HUES48 (cell line): ENCODE measurements around the gene AGTPBP1.

Experiments
- H3K27ac ChIP-seq: one replicate; pipeline ENCODE4 v1.7.0; 2013; ENCODE audit warnings: low read depth, low read length, inconsistent platforms
- H3K27me3 ChIP-seq: 2 replicates; pipeline ENCODE4 v1.6.1; 2013; ENCODE audit warnings: mild to moderate bottlenecking, low read length; ENCODE audit not compliant: control insufficient read depth, insufficient read depth
- H3K36me3 ChIP-seq: 2 replicates; pipeline ENCODE4 v1.6.1; 2013; ENCODE audit warnings: low read length; ENCODE audit not compliant: control insufficient read depth, insufficient read depth
- H3K4me1 ChIP-seq: 2 replicates; pipeline ENCODE4 v1.6.1; 2013; ENCODE audit warnings: mild to moderate bottlenecking, low read length; ENCODE audit not compliant: control insufficient read depth, insufficient read depth
- H3K4me3 ChIP-seq: 2 replicates; pipeline ENCODE4 v1.5.1; 2013; ENCODE audit warnings: mild to moderate bottlenecking, low read depth, low read length
- H3K9ac ChIP-seq: 2 replicates; pipeline ENCODE4 v1.6.1; 2013; ENCODE audit warnings: mild to moderate bottlenecking, low read depth, low read length, moderate library complexity
- H3K9me3 ChIP-seq: 2 replicates; pipeline ENCODE4 v1.6.1; 2013; ENCODE audit warnings: low read length; ENCODE audit not compliant: control insufficient read depth, insufficient read depth

Gene AGTPBP1

DNA sequence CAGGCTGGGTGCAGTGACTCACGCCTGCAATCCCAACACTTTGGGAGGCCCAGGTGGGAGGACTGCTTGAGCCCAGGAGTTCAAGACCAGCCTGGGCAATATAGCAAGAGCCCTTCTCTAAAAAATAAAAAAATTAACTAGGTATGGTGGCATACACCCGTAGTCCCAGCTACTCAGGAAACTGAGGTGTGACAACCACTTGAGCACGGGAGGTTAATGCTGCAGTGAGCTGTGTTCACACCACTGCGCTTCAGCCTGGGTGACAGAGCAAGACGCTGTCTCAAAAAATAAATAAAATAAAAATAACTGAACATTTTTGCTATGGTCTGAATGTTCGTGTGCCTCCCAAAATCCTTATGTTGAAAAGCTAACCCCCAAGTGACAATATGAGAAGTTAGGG, 24.5 kb downstream of the AGTPBP1 start:
- no peak overlapping the region for H3K9ac ChIP-seq
- no peaks in the 10 kb centered on the region for H3K9me3 ChIP-seq
- H3K4me3 ChIP-seq: no peak overlapping the region
- no peaks in the 10 kb centered on the region for H3K36me3 ChIP-seq
- H3K27ac ChIP-seq: no peak overlapping the region
- H3K27me3 ChIP-seq: no peaks in the 10 kb centered on the region
- no peaks in the 10 kb centered on the region for H3K4me1 ChIP-seq

DNA sequence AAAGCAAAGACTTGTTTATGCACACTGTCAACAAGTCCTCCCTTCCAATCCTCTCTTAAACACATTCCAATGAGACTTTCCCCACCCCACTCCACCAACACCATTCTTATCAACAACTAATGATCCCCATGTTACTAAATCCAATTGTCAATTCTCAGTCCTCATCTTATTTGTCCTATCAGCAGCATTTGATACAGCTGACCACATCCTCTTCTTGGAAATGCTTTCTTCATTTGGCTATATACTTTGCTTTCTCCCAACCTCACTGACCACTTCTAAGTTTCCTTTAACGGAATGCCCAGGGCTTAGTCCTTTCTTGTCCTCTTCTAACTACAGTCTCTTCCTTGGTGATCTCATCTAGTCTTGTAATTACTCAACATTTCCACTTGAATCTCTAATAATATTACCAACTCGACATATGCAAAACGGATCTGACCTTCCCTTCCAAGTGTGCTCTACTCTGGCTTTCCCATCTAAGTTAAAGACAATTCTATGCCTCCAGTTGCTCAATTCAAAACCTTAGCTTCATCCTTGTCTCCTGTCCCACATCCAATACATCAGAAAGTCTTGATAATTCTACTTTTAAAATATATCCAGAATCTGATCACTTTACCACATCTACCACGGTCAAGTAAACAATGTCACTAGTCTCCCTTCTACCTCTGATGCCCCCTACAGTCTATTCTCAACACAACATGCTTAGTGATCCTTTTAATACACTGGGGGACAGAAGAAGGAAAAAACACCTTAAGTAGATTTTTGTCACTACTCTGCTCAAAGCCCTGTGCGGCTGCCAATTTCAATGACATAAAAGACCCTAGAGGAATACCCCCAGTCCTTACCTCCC, 25.5 kb downstream of the AGTPBP1 start:
- H3K4me3 ChIP-seq: no peak overlapping the region
- H3K4me1 ChIP-seq: no peaks in the 10 kb centered on the region
- H3K36me3 ChIP-seq: no peaks in the 10 kb centered on the region
- H3K9me3 ChIP-seq: no peaks in the 10 kb centered on the region
- H3K27ac ChIP-seq: no peak overlapping the region
- H3K27me3 ChIP-seq: no peaks in the 10 kb centered on the region
- H3K9ac ChIP-seq: no peak overlapping the region

DNA sequence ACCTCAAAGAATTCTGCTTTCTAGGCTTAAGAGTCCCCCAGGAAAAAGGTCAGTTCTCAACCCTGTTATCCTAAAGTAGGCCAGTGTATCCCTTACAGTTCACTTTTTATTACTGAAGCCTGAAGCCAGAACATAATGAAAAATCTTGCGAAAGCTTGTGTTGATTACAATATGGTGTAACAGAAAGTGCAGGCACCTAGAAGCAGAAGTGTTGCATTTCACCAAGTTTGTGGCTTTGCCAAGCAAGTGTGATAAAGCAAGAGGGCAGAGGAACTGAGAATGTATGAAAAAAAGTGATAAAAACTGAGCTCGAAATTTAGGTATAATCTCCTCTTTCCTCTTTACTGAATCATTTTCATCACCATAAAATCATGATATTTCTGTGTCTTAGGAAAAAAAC, 26.2 kb downstream of the AGTPBP1 start:
- H3K4me3 ChIP-seq: no peak overlapping the region
- H3K9ac ChIP-seq: no peak overlapping the region
- H3K27me3 ChIP-seq: no peaks in the 10 kb centered on the region
- H3K9me3 ChIP-seq: no peaks in the 10 kb centered on the region
- H3K27ac ChIP-seq: no peak overlapping the region
- H3K4me1 ChIP-seq: no peaks in the 10 kb centered on the region
- H3K36me3 ChIP-seq: no peaks in the 10 kb centered on the region

DNA sequence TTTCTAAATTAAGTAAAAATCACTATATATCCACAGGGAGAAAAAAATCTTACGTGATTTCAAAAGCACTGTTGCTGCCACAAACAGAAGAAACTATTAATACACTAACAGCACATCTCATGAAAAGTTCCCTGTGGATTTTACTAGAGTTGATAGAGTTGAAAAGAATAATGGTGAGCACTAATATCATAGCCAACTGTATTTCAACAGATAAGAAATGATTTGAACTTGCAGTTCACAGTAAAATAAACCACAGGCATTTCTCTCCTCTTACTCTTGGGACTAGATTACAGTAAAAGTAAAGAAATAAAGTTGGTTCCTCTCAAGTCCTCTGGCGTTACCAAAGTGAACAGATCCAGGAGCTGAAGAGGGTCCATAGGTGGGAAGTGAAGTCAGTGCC, 27.9 kb downstream of the AGTPBP1 start:
- H3K9ac ChIP-seq: no peak overlapping the region
- H3K4me1 ChIP-seq: no peaks in the 10 kb centered on the region
- H3K9me3 ChIP-seq: no peaks in the 10 kb centered on the region
- H3K4me3 ChIP-seq: no peak overlapping the region
- H3K27me3 ChIP-seq: no peaks in the 10 kb centered on the region
- no peak overlapping the region for H3K27ac ChIP-seq
- no peaks in the 10 kb centered on the region for H3K36me3 ChIP-seq

DNA sequence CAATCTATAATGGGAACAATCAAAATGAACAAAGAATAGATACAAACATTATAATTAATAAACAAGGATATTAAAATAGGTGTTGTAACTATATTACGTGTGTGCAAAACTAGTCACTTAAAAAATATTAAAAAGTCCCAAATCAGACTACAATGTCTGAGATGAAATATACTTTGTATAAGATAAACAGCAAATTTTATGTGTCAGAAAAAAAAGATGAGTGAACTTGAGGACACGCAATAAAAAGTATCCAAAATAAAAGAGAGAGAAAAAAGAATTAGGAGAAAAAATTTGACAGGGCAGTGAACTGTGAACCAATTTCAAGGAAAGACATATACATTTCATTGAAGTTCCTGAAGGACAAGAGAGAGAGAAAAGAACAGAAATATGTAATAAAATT, 37.0 kb downstream of the AGTPBP1 start:
- H3K27ac ChIP-seq: no peak overlapping the region
- no peaks in the 10 kb centered on the region for H3K9me3 ChIP-seq
- no peak overlapping the region for H3K4me3 ChIP-seq
- no peaks in the 10 kb centered on the region for H3K36me3 ChIP-seq
- no peaks in the 10 kb centered on the region for H3K27me3 ChIP-seq
- H3K9ac ChIP-seq: no peak overlapping the region
- H3K4me1 ChIP-seq: no peaks in the 10 kb centered on the region

DNA sequence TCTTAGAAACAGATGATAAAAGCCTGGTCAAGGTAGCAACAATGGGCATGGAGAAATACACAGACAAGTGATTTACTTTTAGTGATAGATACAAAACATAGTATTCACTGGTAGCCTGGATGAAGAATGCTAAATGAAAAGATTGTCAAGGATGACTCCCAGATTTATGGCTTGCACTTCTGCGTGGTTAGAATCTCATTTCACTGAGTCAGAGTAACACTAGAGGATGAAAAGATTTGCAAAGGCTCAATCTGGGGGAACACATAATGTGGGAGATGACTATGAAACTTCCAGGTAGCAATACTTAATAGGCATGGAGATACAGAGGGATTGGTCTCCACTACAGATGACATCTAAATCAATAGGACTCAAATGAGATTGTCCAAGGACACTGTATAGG, 38.4 kb downstream of the AGTPBP1 start:
- H3K4me3 ChIP-seq: no peak overlapping the region
- no peak overlapping the region for H3K27ac ChIP-seq
- no peaks in the 10 kb centered on the region for H3K9me3 ChIP-seq
- no peak overlapping the region for H3K9ac ChIP-seq
- no peaks in the 10 kb centered on the region for H3K27me3 ChIP-seq
- no peaks in the 10 kb centered on the region for H3K4me1 ChIP-seq
- H3K36me3 ChIP-seq: no peaks in the 10 kb centered on the region

DNA sequence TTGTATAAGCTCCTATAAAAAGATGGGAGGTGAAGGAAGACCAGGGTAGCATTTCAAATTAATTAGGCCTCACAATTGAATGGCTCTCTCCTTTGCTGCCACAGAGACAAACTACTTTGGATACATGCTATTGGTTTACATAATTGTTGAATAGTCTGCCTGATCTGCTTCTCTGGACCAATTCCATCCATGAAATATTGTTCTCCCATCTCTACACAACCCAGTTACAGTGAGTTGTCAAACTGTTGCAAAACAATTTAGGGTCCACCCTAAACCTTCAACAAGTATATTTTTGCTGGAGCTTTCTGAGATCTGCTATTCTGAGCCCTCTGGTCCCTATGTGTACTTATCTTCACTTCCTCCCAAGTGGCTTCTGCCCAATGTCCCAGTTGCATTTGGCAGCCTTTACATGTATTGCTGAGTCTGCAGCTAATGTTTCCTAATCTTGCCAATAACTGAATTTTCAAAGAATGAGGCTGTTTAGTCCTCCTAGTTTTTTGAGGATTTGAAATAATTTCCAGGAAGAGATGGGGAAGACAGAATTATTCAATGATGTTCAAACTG, 38.9 kb downstream of the AGTPBP1 start:
- Histone ChIP-seq H3K9me3 (no peaks in the 10 kb centered on the region), H3K36me3 (no peaks in the 10 kb centered on the region), H3K4me3 (no peak overlapping the region), H3K27ac (no peak overlapping the region), H3K4me1 (no peaks in the 10 kb centered on the region), H3K9ac (no peak overlapping the region), H3K27me3 (no peaks in the 10 kb centered on the region)

DNA sequence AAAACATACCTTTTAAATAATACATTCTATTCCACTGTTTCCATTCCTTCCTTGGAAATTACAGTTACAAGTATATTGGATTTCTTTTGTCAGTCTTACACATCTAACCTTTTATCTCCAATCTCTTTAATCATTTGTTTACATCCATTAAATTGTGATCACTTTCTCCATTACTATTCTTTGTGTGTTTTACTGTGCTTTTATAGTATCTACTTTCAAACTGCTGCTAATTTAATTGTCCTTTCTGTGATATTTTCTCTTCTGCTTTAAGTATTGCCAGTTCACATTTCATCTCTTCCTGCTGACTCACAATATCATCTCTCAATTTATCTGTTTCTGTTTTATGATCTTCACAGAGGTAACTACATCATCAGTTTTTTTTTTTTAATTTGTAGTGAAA, 39.6 kb downstream of the AGTPBP1 start:
- Histone ChIP-seq H3K4me1 (no peaks in the 10 kb centered on the region), H3K9me3 (no peaks in the 10 kb centered on the region), H3K4me3 (no peak overlapping the region), H3K27me3 (no peaks in the 10 kb centered on the region), H3K36me3 (no peaks in the 10 kb centered on the region), H3K27ac (no peak overlapping the region), H3K9ac (no peak overlapping the region)

DNA sequence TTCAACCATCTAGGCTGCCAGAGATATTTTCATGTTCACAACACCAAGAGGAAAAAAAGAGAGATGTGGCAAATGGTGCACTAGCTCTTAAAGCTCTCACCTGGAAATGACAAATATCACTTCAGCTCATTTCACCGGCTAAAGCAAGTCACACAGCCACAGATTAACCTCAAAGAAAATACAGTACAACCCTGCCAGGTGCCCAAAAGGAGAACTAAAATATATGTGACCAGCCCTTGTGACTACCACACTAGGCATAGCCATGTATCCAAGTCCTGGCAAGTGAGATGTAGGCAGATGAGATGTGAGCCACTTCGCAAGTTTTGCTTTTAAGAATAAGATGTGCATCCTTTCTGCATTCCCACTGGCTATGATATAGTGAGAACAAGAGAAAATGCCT, 41.4 kb downstream of the AGTPBP1 start:
- no peak overlapping the region for H3K27ac ChIP-seq
- no peaks in the 10 kb centered on the region for H3K36me3 ChIP-seq
- no peaks in the 10 kb centered on the region for H3K9me3 ChIP-seq
- no peaks in the 10 kb centered on the region for H3K4me1 ChIP-seq
- H3K9ac ChIP-seq: no peak overlapping the region
- H3K4me3 ChIP-seq: no peak overlapping the region
- no peaks in the 10 kb centered on the region for H3K27me3 ChIP-seq

DNA sequence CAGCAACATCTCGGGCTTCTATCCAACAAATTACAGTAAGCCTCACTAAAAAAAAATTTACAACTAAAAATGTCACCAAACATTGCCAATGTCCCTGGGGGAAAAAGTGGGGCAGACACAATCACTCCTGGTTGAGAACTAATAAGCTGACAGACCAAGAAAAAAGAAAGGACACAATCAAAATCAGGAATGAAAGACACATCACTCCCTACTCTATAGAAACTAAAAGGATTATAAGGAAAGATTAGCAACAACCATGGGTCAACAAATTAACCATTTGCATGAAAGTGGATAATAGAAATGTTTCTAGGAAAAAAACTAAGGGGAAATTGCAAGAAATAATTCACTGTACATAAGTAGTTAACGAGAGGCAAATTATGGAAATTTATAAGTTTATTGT, 53.4 kb downstream of the AGTPBP1 start:
- Histone ChIP-seq H3K27ac (no peak overlapping the region), H3K27me3 (no peaks in the 10 kb centered on the region), H3K4me3 (no peak overlapping the region), H3K36me3 (peaks cover 20% of the 10 kb centered on the region), H3K4me1 (no peaks in the 10 kb centered on the region), H3K9ac (no peak overlapping the region), H3K9me3 (no peaks in the 10 kb centered on the region)

DNA sequence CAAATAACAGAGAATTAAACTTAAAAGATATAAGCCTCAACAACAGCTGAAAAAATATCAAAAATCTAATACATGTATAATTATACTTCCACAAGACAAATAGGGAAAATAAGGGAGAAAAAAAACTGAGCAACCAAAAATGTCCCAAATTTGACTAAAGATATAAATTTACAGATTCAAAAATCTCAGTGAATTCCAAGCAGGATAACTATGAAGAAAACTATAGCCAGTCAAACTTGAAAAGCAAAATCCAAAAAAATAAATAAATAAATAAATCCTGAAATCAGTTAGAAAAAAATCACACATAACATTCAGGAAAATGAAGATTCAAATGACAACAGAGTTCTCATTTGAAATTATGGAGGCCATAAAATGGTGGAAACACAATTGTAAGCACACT, 56.7 kb downstream of the AGTPBP1 start:
- peaks cover 12% of the 10 kb centered on the region; the same call in 1 of the 2 replicates for H3K36me3 ChIP-seq
- no peaks in the 10 kb centered on the region for H3K27me3 ChIP-seq
- H3K4me3 ChIP-seq: no peak overlapping the region
- no peaks in the 10 kb centered on the region for H3K9me3 ChIP-seq
- H3K4me1 ChIP-seq: no peaks in the 10 kb centered on the region
- no peak overlapping the region for H3K9ac ChIP-seq
- no peak overlapping the region for H3K27ac ChIP-seq
